ENCODE measurements around the gene IRS1.
A peak's percentile ranks its signal among the peaks of the same experiment; 100 is the strongest.

Gene IRS1

GRCh38 chr2:226839951-226840350 is 40.3 kb upstream of the IRS1 start:
- Histone ChIP-seq H3K4me1 (no peaks in the 10 kb centered on the region), H3K4me3 (ENCODE audit: low read depth, low read length) (no peak overlapping the region), H3K36me3 (no peaks in the 10 kb centered on the region), H3K9me3 (no peaks in the 10 kb centered on the region), H3K27me3 (no peaks in the 10 kb centered on the region)
- no peak for DNase-seq
- no peak for TF ChIP-seq CTCF (IDR thresholded peaks at IDR 0.05; ENCODE audit: low read depth, low read length)

GRCh38 chr2:226839161-226839560 is 39.5 kb upstream of the IRS1 start:
- no peaks in the 10 kb centered on the region for H3K9me3 ChIP-seq
- no peak for TF ChIP-seq CTCF (IDR thresholded peaks at IDR 0.05; ENCODE audit: low read depth, low read length)
- H3K27me3 ChIP-seq, result no peaks in the 10 kb centered on the region
- H3K4me1 ChIP-seq, result no peaks in the 10 kb centered on the region
- H3K36me3 ChIP-seq, result no peaks in the 10 kb centered on the region
- no peak overlapping the region for H3K4me3 ChIP-seq (ENCODE audit: low read depth, low read length)
- DNase-seq, result no peak

- Histone ChIP-seq H3K4me1 (no peaks in the 10 kb centered on the region), H3K9me3 (no peaks in the 10 kb centered on the region), H3K4me3 (ENCODE audit: low read depth, low read length) (no peak overlapping the region), H3K27me3 (no peaks in the 10 kb centered on the region), H3K36me3 (no peaks in the 10 kb centered on the region)
- no peak for TF ChIP-seq CTCF (IDR thresholded peaks at IDR 0.05; ENCODE audit: low read depth, low read length)
- no peak for DNase-seq
Observed at GRCh38 chr2:226838722-226839121, 39.1 kb upstream of the IRS1 start.

- no peak for DNase-seq
- 0 out of 2 replicates have a peak overlapping the region, but pooled peaks have one; percentile 3 for H3K4me3 ChIP-seq (ENCODE audit: low read depth, low read length)
- no peaks in the 10 kb centered on the region for H3K4me1 ChIP-seq
- no peaks in the 10 kb centered on the region for H3K27me3 ChIP-seq
- TF ChIP-seq CTCF (IDR thresholded peaks at IDR 0.05; ENCODE audit: low read depth, low read length), result no peak
- no peaks in the 10 kb centered on the region for H3K36me3 ChIP-seq
- no peaks in the 10 kb centered on the region for H3K9me3 ChIP-seq
Observed at GRCh38 chr2:226837787-226838603, 38.4 kb upstream of the IRS1 start.

GRCh38 chr2:226837334-226837733 is 37.7 kb upstream of the IRS1 start:
- H3K36me3 ChIP-seq, result no peaks in the 10 kb centered on the region
- no peak for DNase-seq
- H3K4me3 ChIP-seq (ENCODE audit: low read depth, low read length), result peak overlapping the region; percentile 67
- TF ChIP-seq CTCF (IDR thresholded peaks at IDR 0.05; ENCODE audit: low read depth, low read length), result no peak
- no peaks in the 10 kb centered on the region for H3K4me1 ChIP-seq
- no peaks in the 10 kb centered on the region for H3K9me3 ChIP-seq
- no peaks in the 10 kb centered on the region for H3K27me3 ChIP-seq

GRCh38 chr2:226836548-226836885 is 36.9 kb upstream of the IRS1 start:
- Histone ChIP-seq H3K9me3 (no peaks in the 10 kb centered on the region), H3K27me3 (no peaks in the 10 kb centered on the region), H3K4me1 (no peaks in the 10 kb centered on the region), H3K4me3 (ENCODE audit: low read depth, low read length) (peak overlapping the region; percentile 67), H3K36me3 (no peaks in the 10 kb centered on the region)
- no peak for DNase-seq
- TF ChIP-seq CTCF (IDR thresholded peaks at IDR 0.05; ENCODE audit: low read depth, low read length), result no peak

All from BE2C (cell line).